NOMO-1 treated with dmso at 0.1 percent for 144 hours (cell line): ENCODE data around the gene KLHL21.
"Not testable (repeated sequence)": the region's sequence is repeated elsewhere in the genome, so short reads cannot be mapped to it uniquely, and the experiment has no call there.

Experiments used
- DNase-seq: peaks from one replicate; lab custom pipeline; 2025; ENCODE audit not compliant: unreplicated experiment; lab: John Stamatoyannopoulos, UW

Gene KLHL21

DNA sequence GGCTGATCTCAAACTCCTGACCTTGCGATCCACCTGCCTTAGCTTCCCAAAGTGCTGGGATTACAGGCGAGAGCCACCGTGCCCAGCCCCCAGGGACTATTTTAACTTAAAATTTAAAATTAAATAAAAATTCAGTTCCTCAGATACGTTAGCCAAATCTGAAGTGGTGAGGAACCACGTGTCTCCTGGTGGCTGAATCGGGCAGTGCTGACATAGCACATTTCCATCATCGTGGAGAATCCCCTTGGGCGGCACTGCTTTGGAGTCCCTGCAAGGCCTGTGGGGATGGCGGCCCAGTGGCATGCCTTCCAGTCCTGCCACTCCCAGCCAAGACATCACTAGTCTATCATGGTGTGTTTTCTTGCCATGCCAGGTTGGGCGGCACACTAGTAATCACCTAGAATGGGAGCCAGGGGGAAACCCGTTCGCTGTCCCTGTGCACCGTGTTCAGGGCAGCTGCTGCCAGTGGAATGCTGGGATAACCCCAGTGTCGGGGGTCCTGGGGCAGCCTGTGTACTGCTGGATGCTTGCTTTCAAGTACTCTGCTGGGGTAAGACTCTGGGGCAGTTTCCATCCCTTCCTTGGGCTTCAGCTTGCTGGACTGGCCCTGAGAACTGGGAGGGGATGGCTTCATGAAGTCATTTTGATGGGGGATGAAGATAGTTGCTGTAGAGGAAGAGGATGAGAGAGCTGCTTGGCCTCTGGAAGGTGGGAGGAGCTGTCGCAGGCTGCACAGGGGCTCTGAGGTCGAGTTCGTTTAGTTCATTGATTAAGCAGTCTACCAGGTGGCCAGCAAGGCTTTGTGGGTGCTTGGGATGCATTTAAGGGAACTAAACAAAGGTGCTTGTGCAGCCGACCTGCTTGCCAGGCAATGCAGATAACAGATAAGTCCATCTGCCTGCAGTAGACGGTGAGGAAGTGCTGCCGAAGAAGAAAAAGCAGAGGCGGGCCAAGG lies 18.3 kb downstream of the KLHL21 start:
- DNase-seq: no peak

DNA sequence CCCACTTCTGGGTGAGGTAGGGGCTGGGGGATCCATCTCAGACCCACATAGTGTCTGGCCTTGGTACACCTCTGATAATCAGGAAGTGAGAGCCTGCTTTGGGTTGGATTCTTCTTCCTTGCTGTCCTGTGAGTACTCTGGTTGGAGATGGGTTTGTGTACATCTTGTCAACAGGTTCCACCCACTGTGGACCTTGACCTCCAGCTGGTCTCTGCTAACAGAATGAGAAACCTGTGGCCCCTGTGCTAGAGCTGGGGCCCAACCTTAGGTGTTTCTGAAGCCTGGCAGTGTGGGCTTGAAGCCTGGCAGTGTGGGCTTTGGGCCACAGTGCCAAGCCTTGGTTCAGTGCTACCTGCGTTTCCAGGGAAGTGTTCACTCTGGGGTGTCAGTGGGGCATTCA lies 20.3 kb downstream of the KLHL21 start:
- no peak for DNase-seq

DNA sequence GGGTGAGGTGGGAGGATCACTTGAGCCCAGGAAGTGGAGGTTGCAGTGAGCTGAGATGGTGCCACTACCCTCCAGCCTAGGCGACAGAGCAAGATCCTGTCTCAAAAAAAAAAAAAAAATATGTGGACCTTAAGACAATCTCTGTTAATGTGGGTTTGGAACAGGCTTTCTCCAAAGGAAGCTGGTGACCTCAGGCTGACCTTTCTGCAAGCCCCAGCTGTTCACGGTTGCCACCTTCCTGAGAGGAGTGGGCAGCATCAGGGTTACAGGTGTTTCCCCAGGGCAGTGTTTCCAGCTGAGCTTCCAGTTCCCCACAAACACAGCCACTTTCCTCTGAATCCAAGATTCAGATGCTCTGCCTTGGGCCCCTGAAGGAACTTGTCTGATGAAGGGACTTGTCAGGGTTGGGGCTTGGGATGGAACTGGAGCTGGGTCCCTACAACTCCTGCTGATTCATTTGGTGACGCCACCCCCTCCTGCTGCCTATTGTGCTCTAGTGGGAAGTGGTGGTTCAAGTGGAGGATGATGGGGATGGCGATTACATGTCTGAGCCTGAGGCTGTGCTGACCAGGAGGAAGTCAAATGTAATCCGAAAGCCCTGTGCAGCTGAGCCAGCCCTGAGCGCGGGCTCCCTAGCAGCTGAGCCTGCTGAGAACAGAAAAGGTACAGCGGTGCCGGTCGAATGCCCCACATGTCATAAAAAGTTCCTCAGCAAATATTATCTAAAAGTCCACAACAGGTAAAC lies 20.9 kb downstream of the KLHL21 start:
- DNase-seq: peak; percentile 16

DNA sequence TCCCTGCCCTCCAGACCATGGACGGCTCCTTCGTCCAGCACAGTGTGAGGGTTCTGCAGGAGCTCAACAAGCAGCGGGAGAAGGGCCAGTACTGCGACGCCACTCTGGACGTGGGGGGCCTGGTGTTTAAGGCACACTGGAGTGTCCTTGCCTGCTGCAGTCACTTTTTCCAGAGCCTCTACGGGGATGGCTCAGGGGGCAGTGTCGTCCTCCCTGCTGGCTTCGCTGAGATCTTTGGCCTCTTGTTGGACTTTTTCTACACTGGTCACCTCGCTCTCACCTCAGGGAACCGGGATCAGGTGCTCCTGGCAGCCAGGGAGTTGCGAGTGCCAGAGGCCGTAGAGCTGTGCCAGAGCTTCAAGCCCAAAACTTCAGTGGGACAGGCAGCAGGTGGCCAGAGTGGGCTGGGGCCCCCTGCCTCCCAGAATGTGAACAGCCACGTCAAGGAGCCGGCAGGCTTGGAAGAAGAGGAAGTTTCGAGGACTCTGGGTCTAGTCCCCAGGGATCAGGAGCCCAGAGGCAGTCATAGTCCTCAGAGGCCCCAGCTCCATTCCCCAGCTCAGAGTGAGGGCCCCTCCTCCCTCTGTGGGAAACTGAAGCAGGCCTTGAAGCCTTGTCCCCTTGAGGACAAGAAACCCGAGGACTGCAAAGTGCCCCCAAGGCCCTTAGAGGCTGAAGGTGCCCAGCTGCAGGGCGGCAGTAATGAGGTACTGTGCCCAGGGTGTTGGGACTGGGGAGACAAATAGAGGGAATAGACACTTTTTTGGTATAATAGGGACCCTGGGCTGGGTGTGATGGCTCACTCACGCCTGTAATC lies 21.9 kb downstream of the KLHL21 start:
- no peak for DNase-seq

DNA sequence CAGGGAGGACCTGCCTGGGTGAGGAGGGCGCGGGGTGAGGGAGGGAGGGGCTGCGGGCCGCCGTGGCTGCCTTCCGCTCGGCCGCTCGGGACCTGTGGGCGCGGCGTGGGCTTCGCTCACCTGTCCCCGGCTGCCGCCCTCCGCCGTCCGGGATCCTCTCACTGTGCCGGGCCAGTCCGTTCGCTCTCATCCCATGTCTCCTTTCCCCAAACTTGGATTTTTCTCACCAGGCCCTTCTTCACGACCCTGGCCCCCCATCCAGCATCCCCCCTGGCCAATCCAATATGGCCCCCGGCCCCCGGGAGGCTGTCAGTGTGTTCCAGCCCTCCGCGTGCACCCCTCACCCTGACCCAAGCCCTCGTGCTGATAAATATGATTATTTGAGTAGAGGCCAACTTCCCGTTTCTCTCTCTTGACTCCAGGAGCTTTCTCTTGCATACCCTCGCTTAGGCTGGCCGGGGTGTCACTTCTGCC lies 22.5 kb downstream of the KLHL21 start:
- peak; percentile 34 for DNase-seq

DNA sequence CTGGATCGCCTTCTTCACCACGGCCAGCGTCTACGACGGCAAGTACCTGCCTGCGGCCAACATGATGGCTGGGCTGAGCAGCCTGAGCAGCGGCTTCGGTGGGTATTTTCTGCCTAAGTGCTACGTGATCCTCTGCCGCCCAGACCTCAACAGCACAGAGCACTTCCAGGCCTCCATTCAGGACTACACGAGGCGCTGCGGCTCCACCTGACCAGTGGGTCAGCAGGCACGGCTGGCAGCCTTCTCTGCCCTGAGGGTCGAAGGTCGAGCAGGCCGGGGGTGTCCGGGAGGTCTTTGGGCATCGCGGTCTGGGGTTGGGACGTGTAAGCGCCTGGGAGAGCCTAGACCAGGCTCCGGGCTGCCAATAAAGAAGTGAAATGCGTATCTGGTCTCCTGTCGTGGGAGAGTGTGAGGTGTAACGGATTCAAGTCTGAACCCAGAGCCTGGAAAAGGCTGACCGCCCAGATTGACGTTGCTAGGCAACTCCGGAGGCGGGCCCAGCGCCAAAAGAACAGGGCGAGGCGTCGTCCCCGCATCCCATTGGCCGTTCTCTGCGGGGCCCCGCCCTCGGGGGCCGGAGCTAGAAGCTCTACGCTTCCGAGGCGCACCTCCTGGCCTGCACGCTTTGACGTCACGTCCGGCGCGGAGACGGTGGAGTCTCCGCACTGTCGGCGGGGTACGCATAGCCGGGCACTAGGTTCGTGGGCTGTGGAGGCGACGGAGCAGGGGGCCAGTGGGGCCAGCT lies 23.1 kb downstream of the KLHL21 start, which contains the start of gene ZBTB48:
Gene ZBTB48 (plus strand): TSS at position 621 of the 745 bp plus-strand sequence. CDS start 616 bp downstream, outside the sequence.
- DNase-seq: peak; percentile 96

DNA sequence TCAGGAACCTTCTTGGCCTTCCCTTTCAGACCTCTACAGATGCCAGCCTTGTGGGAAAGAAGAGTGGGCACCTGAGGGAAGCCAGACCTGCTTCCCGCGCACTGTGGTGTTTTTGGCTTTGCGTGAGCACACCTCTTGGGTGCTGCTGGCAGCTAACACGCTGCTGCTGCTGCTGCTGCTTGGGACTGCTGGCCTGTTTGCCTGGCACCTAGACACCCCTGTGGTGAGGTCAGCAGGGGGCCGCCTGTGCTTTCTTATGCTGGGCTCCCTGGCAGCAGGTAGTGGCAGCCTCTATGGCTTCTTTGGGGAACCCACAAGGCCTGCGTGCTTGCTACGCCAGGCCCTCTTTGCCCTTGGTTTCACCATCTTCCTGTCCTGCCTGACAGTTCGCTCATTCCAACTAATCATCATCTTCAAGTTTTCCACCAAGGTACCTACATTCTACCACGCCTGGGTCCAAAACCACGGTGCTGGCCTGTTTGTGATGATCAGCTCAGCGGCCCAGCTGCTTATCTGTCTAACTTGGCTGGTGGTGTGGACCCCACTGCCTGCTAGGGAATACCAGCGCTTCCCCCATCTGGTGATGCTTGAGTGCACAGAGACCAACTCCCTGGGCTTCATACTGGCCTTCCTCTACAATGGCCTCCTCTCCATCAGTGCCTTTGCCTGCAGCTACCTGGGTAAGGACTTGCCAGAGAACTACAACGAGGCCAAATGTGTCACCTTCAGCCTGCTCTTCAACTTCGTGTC lies 23.9 kb downstream of the KLHL21 start:
- no peak for DNase-seq

DNA sequence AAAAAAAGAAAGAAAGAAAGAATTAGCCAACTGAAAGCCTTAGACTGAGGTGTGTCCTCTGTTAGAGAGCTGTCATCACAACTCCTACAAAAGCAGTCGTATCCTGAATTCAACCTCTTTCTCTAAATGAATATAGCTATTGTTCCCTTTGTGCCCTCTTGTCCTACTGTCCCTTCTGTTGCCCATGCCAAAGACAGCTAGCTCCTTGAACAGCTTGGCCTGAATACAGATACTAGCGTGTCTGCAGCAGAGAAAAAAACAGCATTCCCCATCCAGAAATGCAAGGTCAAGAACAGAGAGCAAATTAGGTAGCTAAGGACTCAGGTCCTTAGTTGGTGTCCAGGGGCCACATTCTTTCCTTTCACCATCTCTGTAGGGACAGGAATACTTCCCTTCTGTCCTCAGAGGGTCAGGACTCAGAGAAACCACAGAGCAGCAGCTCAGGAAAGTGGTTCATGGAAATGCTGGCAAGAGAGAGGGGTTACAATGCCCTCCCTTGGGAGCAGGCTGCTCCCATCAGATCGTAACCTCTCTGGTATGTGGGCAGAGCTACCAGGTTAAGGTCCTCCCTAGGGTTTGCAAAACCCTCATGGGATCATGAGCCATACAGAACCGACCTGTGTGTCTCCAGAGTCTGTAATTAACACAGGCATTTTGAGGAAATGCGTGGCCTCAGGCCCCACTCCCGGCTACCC lies 24.7 kb downstream of the KLHL21 start:
- no peak for DNase-seq

DNA sequence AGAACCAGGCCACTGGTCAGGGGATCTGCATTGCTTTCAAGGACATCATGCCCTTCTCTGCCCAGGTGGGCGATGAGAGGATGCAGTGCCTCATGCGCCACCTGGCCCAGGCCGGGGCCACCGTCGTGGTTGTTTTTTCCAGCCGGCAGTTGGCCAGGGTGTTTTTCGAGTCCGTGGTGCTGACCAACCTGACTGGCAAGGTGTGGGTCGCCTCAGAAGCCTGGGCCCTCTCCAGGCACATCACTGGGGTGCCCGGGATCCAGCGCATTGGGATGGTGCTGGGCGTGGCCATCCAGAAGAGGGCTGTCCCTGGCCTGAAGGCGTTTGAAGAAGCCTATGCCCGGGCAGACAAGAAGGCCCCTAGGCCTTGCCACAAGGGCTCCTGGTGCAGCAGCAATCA lies 27.9 kb downstream of the KLHL21 start:
- no peak for DNase-seq

DNA sequence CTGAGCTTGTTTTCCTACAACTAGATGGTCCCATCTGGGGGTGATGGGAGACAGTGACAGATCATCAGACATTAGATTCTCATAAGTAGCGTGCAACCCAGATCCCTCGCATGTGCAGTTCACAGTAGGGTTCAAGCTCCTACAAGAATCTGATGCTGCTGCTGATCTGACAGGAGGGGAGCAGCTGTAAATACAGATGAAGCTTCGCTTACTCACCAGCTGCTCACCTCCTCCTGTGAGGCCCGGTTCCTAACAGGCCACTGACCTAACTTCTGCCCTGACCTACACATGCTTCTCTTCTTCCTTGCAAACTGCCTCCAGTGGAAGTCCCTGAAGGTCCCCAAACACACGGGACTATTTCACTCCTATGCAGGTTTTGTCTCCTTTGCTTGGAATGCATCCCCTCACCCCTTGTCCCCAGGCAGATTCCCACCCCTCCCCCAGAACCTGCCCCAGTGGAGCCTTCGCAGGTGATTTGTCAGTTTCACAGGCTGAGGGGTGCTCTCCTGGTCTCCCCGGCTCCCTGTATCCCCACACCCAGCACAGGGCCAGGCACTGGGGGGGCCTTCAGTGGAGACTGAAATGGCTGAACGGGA lies 28.5 kb downstream of the KLHL21 start:
- no peak for DNase-seq

DNA sequence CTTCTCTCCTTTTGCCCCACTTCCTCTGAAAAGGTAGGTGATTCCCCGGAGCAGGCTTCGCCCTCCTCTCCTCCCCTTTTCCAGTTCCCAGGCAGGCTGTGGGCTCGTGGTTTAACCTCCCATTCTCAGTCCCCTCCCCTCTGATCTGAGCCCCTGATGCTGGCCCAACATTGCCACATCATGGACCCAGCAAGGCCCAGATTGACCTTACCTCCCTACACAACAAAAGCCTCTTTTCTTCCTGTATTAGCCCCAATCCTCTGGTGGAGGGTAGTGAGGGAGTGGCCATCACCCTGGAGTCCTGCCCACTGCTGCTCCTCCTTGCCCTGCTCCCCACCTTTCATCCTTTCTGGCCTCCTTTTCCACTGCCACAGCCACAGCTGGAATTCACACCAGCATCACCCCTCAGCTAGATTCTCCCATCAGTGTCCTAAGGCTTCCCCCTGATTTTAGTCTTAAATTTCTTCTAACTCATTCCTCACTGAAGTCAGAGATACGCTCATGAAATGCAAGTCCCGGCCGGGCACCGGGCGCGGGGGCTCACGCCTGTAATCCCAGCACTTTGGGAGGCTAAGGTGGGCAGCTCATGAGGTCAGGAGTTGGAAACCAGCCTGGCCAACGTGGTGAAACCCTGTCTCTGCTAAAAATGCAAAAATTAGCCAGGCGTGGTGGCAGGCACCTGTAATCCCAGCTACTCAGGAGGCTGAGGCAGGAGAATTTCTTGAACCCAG lies 29.9 kb downstream of the KLHL21 start:
- DNase-seq: no peak

DNA sequence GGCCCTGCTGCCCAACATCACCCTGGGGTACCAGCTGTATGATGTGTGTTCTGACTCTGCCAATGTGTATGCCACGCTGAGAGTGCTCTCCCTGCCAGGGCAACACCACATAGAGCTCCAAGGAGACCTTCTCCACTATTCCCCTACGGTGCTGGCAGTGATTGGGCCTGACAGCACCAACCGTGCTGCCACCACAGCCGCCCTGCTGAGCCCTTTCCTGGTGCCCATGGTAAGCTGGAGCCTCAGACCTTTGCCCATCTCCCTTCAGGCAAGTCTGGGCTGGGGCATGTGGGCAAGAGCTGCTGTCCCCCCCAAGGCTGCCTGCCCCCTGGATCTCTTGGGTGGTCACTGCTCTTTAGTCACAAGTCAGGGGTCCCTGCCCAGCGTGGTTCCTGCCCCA lies 31.7 kb downstream of the KLHL21 start:
- DNase-seq: no peak

DNA sequence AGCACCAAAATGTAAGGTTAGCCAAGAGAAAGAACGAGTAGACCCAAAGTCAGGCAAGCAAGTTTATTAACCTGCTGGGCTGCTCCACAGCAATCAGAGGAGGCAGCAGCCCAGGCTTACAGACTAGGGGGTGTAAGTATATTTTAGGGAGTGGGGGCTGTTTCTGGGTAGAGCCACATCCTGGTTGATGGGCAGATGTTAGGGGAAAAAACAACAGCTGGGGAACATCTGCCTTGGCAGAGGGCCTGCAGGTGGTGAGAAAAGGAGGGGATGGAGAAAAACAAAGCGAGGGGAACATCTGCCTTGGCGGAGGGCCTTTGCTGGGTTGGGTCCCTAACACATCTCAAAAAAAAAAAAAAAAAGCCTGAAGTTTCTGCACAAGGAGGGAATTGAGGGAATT lies 32.6 kb downstream of the KLHL21 start:
- DNase-seq: no peak

DNA sequence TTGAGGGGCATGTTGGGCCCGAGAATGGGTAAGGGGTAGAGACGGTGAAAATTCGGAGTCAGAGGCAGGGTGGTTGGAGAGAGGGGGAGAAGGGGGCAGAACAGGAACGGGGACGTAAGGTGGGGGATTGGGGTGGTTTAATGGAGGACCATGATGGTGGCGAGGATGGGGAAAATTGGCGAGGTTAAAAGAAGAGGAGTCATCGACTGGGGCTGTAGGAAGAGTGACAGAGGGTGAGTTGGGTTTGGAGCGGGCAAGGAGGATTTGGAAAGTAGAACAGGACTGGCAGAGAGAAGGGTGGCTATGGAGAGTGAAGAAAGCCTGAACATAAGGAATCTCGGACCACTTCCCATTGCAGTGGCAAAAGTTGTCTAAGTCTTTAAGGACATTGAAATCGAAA lies 33.6 kb downstream of the KLHL21 start:
- DNase-seq: no peak

DNA sequence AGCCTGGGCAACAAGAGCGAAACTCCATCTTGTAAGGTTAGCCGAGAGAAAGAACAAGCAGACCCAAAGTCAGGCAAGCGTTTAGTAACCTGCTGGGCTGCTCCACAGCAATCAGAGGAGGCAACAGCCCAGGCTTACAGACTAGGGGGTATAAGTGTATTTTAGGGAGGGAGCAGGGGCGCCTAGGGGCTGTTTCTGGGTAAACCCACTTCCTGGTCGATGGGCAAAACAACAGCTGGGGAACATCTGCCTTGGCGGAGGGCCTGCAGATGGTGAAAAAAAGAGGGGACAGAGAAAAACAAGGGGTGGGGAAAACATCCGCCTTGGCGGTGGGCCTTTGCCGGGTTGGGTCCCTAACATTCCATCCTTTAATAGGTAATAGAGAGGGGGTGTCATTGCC lies 42.4 kb downstream of the KLHL21 start:
- no peak for DNase-seq

DNA sequence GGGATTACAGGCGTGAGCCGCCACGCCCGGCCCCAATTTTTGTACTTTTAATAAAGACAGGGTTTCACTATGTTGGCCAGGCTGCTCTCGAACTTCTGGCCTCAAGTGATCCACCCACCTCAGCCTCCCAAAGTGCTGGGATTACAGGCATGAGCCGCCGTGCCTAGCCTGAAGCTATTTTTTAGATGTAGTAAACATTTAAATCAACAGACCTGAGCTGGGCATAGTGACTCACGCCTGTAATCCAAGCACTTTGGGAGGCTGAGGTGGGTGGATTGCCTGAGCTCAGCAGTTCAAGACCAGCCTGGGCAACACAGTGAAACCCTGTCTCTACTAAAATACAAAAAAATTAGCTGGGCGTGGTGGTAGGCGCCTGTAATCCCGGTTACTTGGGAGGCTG lies 43.5 kb downstream of the KLHL21 start:
- DNase-seq: not testable (repeated sequence)

DNA sequence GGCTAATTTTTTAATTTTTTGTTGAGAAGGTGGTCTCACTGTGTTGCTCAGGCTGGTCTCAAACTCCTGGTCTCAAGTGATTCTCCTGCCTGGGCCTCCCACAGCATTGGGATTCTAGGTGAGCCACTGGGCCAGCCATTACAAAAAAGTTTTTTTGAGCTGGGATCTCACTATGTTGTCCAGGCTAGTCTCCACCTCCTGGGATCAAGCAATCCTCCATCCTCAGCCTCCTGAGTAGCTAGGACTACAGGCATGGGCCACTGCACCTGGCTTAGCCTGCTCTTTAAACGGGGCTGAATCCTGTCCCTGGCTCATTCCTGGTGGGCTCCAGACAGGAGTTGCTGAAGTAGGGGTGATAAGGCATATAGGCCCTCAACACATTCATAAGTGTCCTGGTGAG lies 45.1 kb downstream of the KLHL21 start:
- no peak for DNase-seq
